Keratinocyte (primary cell): ENCODE measurements around the gene MAGI1. TPM values are rescaled to one million over a fixed set of nuclear protein-coding genes. Genes with fewer than 3 reads are reported as not detected.

ENCODE experiments used
- DNase-seq: peaks from one replicate; pipeline ENCODE4 v3.0.0-alpha.2; 2011; ENCODE audit warnings: low read depth, missing footprints, low spot score
- FAIRE-seq: peaks from 2 replicates; lab custom pipeline; 2011; peaks lifted over from hg19 to GRCh38; lab: Jason Lieb, UNC
- H2AFZ ChIP-seq: 2 replicates; pipeline ENCODE4 v1.6.0; 2012; ENCODE audit warnings: low read length, control low read depth, inconsistent platforms; ENCODE audit not compliant: control insufficient read depth
- H3K27ac ChIP-seq: 2 replicates; pipeline ENCODE4 v1.5.1; 2011; ENCODE audit warnings: low read length; ENCODE audit not compliant: control insufficient read depth, insufficient read depth
- H3K27me3 ChIP-seq: 3 replicates; pipeline ENCODE4 v1.6.0; 2011; ENCODE audit warnings: low read length; ENCODE audit not compliant: control insufficient read depth, insufficient read depth; ENCODE audit errors: extremely low read depth
- H3K36me3 ChIP-seq, 2 experiments: 2 replicates in 1 of 2; 3 replicates in 1 of 2; pipeline ENCODE4 v1.5.1; 2011; ENCODE audit warnings: low read length in 2 of 2, mild to moderate bottlenecking in 1 of 2; ENCODE audit not compliant: control insufficient read depth in 2 of 2, insufficient read depth in 2 of 2; ENCODE audit errors: extremely low read depth in 1 of 2
- H3K4me1 ChIP-seq: 3 replicates; pipeline ENCODE4 v1.5.1; 2011; ENCODE audit warnings: low read length; ENCODE audit not compliant: control insufficient read depth, insufficient read depth; ENCODE audit errors: extremely low read depth
- H3K4me2 ChIP-seq: 3 replicates; pipeline ENCODE4 v1.6.0; 2011; ENCODE audit warnings: low read depth, low read length; ENCODE audit not compliant: control insufficient read depth, insufficient read depth; ENCODE audit errors: extremely low read depth
- H3K4me3 ChIP-seq, 3 experiments: fragments of 200-600 bp in 1 of 3; sonication (generic) in 1 of 3; 2 replicates in 2 of 3; 3 replicates in 1 of 3; pipeline ENCODE4 v1.5.1; 2011 to 2016; ENCODE audit warnings: low read length in 3 of 3, mild to moderate bottlenecking in 3 of 3, control low read depth in 2 of 3, inconsistent platforms in 1 of 3, low read depth in 1 of 3, mixed read lengths in 1 of 3, mixed run types in 1 of 3, moderate library complexity in 1 of 3; ENCODE audit not compliant: control insufficient read depth in 2 of 3, insufficient read depth in 2 of 3; ENCODE audit errors: extremely low read depth in 1 of 3
- H3K79me2 ChIP-seq: 2 replicates; pipeline ENCODE4 v1.6.0; 2012; ENCODE audit warnings: low read length; ENCODE audit not compliant: control insufficient read depth, insufficient read depth
- H3K9ac ChIP-seq: 3 replicates; pipeline ENCODE4 v1.6.0; 2011; ENCODE audit warnings: low read length; ENCODE audit not compliant: control insufficient read depth, insufficient read depth; ENCODE audit errors: extremely low read depth
- H3K9me1 ChIP-seq: 3 replicates; pipeline ENCODE4 v1.6.0; 2011; ENCODE audit warnings: low read length; ENCODE audit not compliant: control insufficient read depth, insufficient read depth; ENCODE audit errors: extremely low read depth
- H3K9me3 ChIP-seq: 2 replicates; pipeline ENCODE4 v1.5.1; 2012; ENCODE audit warnings: low read depth, low read length; ENCODE audit not compliant: control insufficient read depth
- H4K20me1 ChIP-seq: 3 replicates; pipeline ENCODE4 v1.6.0; 2011; ENCODE audit warnings: low read length; ENCODE audit not compliant: control insufficient read depth, insufficient read depth; ENCODE audit errors: extremely low read depth
- EZH2 ChIP-seq: IDR thresholded peaks from one replicate; pipeline ENCODE4 v1.6.1; 2012; ENCODE audit warnings: inconsistent platforms, mild to moderate bottlenecking, low read length, moderate library complexity
- dilution Hi-C: fragments of 300-500 bp; cut with MboI; formaldehyde crosslinking; loops from one replicate; pipeline ENCODE4 v1.7.0; 2020; ENCODE audit warnings: low sequenced_read_pairs; ENCODE audit not compliant: extremely low pct_ligation_motif_present
- polyA plus RNA-seq, 5 experiments: library from polyadenylated mRNA; depleted of rRNA in 3 of 5; stranded (reverse) in 3 of 5; stranded (forward) in 1 of 5; unstranded in 1 of 5; fragments of >200 nt; gene quantifications; 1 replicate in 1 of 5; 2 replicates in 3 of 5; 3 replicates in 1 of 5; pipeline versions ENCODE4 v1.2.1 to v1.2.3, GENCODE V29; 2011 to 2012; ENCODE audit warnings: missing spikeins in 2 of 5, low read depth in 1 of 5, low replicate concordance in 1 of 5
- TF ChIP-seq, protein P1 (sequence below), 3 experiments: IDR thresholded peaks in 1 of 3; conservative IDR thresholded peaks in 1 of 3; optimal IDR thresholded peaks in 1 of 3; 2 replicates in 2 of 3; 3 replicates in 1 of 3; pipeline versions ENCODE3 to v1.5.1; 2011; ENCODE audit warnings: low read length in 3 of 3, mild to moderate bottlenecking in 3 of 3, moderate library complexity in 2 of 3, control low read depth in 1 of 3, inconsistent platforms in 1 of 3; ENCODE audit not compliant: insufficient read depth in 2 of 3; ENCODE audit errors: extremely low read depth in 1 of 3

Gene MAGI1
- polyA plus RNA-seq, 1 donor (not counting 4 experiments of a cell fraction or from before 2014, with no cell fraction given) = 10.9 TPM

GRCh38 chr3:65597952-65598413, 440.7 kb downstream of the MAGI1 start:
- Histone ChIP-seq H3K4me1 (peaks cover 3% of the 10 kb centered on the region), H3K36me3 (no peaks in the 10 kb centered on the region), H3K79me2 (no peaks in the 10 kb centered on the region), H3K27me3 (no peaks in the 10 kb centered on the region), H3K9me1 (no peaks in the 10 kb centered on the region), H3K9ac (no peak overlapping the region), H3K4me2 (no peak overlapping the region), H3K27ac (no peak overlapping the region), H4K20me1 (no peaks in the 10 kb centered on the region), H3K9me3 (no peaks in the 10 kb centered on the region), H3K4me3 (no peak overlapping the region), H2AFZ (no peak overlapping the region)
- DNase-seq = no peak
- dilution Hi-C loops = no loop called here
- TF ChIP-seq EZH2 = no peak
- TF ChIP-seq, protein P1, sequence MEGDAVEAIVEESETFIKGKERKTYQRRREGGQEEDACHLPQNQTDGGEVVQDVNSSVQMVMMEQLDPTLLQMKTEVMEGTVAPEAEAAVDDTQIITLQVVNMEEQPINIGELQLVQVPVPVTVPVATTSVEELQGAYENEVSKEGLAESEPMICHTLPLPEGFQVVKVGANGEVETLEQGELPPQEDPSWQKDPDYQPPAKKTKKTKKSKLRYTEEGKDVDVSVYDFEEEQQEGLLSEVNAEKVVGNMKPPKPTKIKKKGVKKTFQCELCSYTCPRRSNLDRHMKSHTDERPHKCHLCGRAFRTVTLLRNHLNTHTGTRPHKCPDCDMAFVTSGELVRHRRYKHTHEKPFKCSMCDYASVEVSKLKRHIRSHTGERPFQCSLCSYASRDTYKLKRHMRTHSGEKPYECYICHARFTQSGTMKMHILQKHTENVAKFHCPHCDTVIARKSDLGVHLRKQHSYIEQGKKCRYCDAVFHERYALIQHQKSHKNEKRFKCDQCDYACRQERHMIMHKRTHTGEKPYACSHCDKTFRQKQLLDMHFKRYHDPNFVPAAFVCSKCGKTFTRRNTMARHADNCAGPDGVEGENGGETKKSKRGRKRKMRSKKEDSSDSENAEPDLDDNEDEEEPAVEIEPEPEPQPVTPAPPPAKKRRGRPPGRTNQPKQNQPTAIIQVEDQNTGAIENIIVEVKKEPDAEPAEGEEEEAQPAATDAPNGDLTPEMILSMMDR (optimal IDR thresholded peaks at IDR 0.05 in 1 of 3, IDR thresholded peaks at IDR 0.05 in 1 of 3, conservative IDR thresholded peaks at IDR 0.05 in 1 of 3; ENCODE audit: extremely low read depth in 1 of 3, insufficient read depth in 2 of 3, low read length in 3 of 3) = no peak
- no peak for FAIRE-seq

DNA sequence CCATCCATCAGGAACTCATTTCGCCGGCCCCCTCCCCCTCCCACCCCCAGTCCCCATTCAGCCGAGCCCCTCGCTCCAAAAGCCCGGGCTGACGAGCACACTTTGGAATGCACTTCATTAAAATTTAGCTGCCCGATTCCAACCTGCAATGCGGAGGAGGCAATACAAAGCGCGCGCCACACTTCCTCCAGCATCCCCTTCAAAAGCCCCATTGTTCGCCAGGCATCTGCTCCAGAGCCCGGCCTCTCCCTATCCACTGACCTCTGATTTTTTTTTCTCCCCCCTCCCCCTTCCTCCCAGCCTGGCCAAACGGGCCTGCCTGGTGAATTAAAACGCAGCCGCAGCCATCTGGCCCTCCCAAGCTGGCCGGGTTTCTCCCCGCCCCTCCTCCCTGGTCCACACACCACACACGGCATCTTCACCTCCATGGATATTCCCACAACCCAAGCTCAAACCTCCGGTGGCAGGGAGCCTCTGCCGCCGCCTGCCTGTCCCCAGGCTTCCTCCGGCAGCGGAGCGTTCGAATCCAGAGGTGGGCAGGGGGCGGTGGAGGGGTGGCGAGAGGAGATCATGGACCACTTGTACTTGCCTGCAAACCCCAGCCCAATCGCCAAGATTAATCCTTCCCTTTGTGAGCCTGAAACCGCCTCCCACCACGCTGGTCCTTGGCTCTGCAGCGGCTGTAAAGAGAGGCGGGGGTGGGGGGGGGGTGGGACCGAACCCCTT, 441.3 kb downstream of the MAGI1 start:
- Histone ChIP-seq H3K9ac (no peak overlapping the region), H3K9me3 (no peaks in the 10 kb centered on the region), H3K27ac (no peak overlapping the region), H3K79me2 (no peaks in the 10 kb centered on the region), H3K4me3 (no peak overlapping the region), H3K9me1 (no peaks in the 10 kb centered on the region), H3K36me3 (no peaks in the 10 kb centered on the region), H3K27me3 (no peaks in the 10 kb centered on the region), H3K4me2 (no peak overlapping the region), H2AFZ (no peak overlapping the region), H4K20me1 (no peaks in the 10 kb centered on the region), H3K4me1 (peaks cover 3% of the 10 kb centered on the region)
- no peak for TF ChIP-seq EZH2
- TF ChIP-seq, protein P1 (optimal IDR thresholded peaks at IDR 0.05 in 1 of 3, IDR thresholded peaks at IDR 0.05 in 1 of 3, conservative IDR thresholded peaks at IDR 0.05 in 1 of 3; ENCODE audit: extremely low read depth in 1 of 3, insufficient read depth in 2 of 3, low read length in 3 of 3) = no peak
- no peak for DNase-seq
- dilution Hi-C loops = no loop called here
- no peak for FAIRE-seq
